Retinal pigment epithelial cell (primary cell): Measurements from ENCODE around the gene HLA-DQA2.
"Not testable (repeated sequence)": the region's sequence is repeated elsewhere in the genome, so short reads cannot be mapped to it uniquely, and the experiment has no call there.

Experiments used
- DNase-seq: peaks from one replicate; pipeline ENCODE4 v3.0.0-alpha.2; 2010; ENCODE audit warnings: low read depth
- H3K4me3 ChIP-seq: 2 replicates; pipeline ENCODE4 v1.5.1; 2011; ENCODE audit warnings: mild to moderate bottlenecking, low read length, control low read depth, moderate library complexity
- TF ChIP-seq, protein P1 (sequence below): conservative IDR thresholded peaks from 2 replicates; pipeline ENCODE4 v1.5.1; 2011; ENCODE audit warnings: low read depth, low read length, control low read depth, inconsistent platforms

Gene HLA-DQA2

DNA sequence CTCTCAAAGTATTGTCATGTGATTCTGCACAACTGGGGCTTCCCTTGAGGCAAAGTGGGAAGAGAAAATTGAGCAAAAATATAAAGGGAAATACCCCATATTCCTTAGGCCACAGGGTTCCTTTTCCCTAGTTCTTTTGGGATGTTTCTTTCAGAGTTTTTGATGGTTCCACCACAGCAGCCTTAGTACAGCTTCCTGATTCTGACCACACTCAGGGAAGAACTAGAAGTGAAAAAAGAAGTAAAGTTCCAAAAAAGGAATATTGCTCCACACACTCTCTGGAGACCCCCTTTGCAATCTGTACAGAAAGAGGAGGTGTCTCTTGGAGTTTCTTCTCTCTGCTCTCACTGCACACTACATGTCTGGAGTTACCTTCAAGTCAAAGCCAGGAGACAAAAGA lies 27.9 kb upstream of the HLA-DQA2 start:
- DNase-seq, result no peak
- TF ChIP-seq, protein P1, sequence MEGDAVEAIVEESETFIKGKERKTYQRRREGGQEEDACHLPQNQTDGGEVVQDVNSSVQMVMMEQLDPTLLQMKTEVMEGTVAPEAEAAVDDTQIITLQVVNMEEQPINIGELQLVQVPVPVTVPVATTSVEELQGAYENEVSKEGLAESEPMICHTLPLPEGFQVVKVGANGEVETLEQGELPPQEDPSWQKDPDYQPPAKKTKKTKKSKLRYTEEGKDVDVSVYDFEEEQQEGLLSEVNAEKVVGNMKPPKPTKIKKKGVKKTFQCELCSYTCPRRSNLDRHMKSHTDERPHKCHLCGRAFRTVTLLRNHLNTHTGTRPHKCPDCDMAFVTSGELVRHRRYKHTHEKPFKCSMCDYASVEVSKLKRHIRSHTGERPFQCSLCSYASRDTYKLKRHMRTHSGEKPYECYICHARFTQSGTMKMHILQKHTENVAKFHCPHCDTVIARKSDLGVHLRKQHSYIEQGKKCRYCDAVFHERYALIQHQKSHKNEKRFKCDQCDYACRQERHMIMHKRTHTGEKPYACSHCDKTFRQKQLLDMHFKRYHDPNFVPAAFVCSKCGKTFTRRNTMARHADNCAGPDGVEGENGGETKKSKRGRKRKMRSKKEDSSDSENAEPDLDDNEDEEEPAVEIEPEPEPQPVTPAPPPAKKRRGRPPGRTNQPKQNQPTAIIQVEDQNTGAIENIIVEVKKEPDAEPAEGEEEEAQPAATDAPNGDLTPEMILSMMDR, result no peak
- no peak overlapping the region for H3K4me3 ChIP-seq

DNA sequence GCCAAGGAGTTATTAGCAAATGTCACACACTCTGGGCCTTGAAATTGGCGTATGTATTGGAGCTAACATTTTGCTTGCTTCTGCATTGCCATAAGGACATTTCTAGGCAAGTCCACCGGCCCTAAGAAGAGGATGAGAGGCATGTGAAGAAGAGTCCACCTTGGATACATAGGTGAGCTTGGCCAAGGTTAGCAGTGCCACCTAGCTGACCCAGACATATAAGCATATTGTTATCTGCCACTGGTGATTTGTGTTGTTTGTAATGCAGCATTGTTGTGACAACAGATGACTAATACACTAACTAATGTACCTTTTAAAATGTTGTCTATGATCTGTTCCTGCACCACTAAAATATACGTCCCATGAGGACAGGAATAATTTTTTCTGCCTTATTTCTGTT lies 24.8 kb upstream of the HLA-DQA2 start:
- no peak for DNase-seq
- TF ChIP-seq, protein P1, result no peak
- no peak overlapping the region for H3K4me3 ChIP-seq

DNA sequence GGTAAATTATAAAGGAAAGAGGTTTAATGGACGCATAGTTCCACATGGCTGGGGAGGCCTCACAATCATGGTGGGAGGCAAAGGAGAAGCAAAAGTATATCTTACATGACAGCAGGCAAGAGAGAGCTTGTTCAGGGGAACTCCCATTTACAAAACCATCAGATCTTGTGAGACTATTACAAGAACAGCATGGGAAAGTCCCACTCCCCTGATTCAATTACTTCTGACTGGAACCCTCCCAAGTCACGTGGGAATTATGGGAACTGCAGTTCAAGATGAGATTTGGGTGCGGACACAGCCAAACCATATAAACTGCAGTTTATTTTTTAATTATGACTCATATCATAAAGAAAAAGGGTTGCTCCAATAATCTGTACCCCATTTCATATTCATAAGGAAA lies 22.3 kb upstream of the HLA-DQA2 start:
- no peak overlapping the region for H3K4me3 ChIP-seq
- TF ChIP-seq, protein P1, result no peak
- DNase-seq, result no peak

DNA sequence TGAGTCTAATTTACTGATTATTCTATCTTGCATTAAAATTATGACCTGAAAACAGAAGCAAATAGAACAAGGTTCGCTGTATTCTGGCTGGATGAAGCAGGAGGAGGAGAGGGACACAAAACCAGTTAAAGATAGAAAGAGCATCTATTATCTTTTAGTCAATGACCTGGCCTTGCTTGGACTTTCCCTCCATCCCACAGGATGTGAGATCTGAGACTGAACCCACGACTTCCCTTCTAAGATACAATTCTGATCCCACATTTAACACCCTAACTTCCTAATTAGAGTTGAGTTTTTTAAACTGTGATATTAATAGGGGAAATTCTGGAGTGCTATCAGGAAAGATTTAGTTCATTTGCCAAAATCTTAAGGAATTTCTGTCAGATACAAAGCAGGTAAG lies 3.1 kb upstream of the HLA-DQA2 start:
- H3K4me3 ChIP-seq, result no peak overlapping the region
- no peak for DNase-seq
- TF ChIP-seq, protein P1, result no peak

DNA sequence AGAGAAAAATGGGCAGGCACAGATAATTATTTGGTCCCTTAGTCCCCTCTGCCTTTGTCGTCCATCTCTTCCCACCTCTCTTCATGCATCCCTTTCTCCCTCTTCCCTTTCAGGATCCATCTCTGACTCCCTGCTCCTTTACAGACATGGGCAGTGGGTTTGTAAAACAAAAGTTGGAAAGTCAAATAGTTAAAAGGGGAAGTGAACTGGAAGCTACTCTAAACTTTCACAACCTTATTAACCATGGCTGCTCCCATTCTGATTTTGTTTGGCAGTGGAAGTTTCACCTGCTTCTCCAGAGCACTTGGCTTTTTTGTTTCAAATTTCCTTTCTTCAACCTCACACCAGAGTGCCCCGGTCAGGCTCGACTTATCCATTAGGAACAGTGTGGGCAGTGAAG lies 1.2 kb downstream of the HLA-DQA2 start:
- no peak for DNase-seq
- H3K4me3 ChIP-seq, result no peak overlapping the region
- TF ChIP-seq, protein P1, result no peak

DNA sequence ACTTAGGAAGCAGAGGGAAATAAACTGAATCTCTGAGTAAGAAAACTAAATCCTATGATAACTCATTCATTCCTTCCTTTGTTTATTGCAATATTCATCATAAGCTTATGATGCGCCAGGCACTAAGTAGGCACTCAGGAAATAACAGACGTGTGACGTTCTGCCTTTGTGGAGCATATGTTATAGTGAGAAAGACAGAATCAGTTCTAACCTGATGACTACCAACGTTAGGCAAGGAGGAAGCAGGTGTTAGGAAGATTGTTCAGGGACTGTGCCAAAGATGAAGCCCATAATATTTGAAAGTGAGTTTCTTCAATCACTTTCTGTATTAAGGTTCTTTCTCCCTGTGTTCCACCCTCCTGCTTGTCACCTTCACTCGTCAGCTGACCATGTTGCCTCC lies 3.6 kb downstream of the HLA-DQA2 start:
- no peak for DNase-seq
- TF ChIP-seq, protein P1, result no peak

DNA sequence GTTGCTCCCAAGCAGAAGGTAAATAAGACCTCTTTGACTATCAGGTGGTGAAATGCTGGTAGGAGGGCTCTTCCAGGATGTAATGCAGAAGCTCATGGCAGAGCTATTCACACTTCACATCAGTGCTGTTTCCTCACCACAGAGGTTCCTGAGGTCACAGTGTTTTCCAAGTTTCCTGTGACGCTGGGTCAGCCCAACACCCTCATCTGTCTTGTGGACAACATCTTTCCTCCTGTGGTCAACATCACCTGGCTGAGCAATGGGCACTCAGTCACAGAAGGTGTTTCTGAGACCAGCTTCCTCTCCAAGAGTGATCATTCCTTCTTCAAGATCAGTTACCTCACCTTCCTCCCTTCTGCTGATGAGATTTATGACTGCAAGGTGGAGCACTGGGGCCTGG lies 4.5 kb downstream of the HLA-DQA2 start:
- not testable (repeated sequence) for H3K4me3 ChIP-seq, DNase-seq

More for the DNA sequence above, 3.6 kb downstream of the HLA-DQA2 start:
- H3K4me3 ChIP-seq, result no peak overlapping the region

DNA sequence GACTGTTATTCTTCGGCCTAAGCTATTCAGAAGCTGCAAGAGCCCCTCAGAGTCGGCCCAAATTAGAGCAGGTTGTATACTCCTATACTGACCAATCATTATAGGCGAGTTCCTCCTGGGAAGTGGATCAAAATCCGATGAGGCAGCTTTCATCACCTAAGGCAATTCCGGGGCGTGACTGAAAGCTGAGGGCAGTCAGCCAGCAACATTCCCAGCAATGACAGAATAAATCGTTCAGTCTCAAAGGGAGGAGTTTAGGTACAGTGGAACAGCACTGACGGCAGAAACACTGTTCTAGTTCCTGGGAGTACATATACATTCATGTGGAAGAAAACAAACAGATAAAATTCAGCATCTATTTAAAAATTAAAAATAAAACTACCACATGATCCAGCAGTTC lies 11.4 kb downstream of the HLA-DQA2 start:
- DNase-seq, result no peak
- TF ChIP-seq, protein P1, result no peak
- no peak overlapping the region for H3K4me3 ChIP-seq
